ENCODE measurements around the gene ERLIN1.

ERLIN1 gene

GRCh38 chr10:100141446-100142087 lies 44.3 kb downstream of the ERLIN1 start:
- DNase-seq (ENCODE audit: low read depth), result no peak
- no peak overlapping the region for H3K4me3 ChIP-seq (replicated peaks; ENCODE audit: low read depth, low read length)
- TF ChIP-seq CTCF (IDR thresholded peaks at IDR 0.05; ENCODE audit: low read length, missing control alignments), result no peak

- no peak for DNase-seq (ENCODE audit: low read depth)
- TF ChIP-seq CTCF (IDR thresholded peaks at IDR 0.05; ENCODE audit: low read length, missing control alignments), result no peak
- H3K4me3 ChIP-seq (replicated peaks; ENCODE audit: low read depth, low read length), result no peak overlapping the region
Observed at GRCh38 chr10:100140070-100140469, 45.8 kb downstream of the ERLIN1 start.

- H3K4me3 ChIP-seq (replicated peaks; ENCODE audit: low read depth, low read length), result no peak overlapping the region
- TF ChIP-seq CTCF (IDR thresholded peaks at IDR 0.05; ENCODE audit: low read length, missing control alignments), result no peak
- no peak for DNase-seq (ENCODE audit: low read depth)
Observed at GRCh38 chr10:100138921-100139496, 46.8 kb downstream of the ERLIN1 start.

- no peak for DNase-seq (ENCODE audit: low read depth)
Observed at GRCh38 chr10:100135486-100135885, 50.3 kb downstream of the ERLIN1 start.

GRCh38 chr10:100133801-100134200 lies 52.0 kb downstream of the ERLIN1 start:
- no peak for TF ChIP-seq CTCF (IDR thresholded peaks at IDR 0.05; ENCODE audit: low read length, missing control alignments)
- H3K4me3 ChIP-seq (replicated peaks; ENCODE audit: low read depth, low read length), result no peak overlapping the region
- DNase-seq (ENCODE audit: low read depth), result no peak

More at GRCh38 chr10:100135486-100135885, 50.3 kb downstream of the ERLIN1 start:
- H3K4me3 ChIP-seq (replicated peaks; ENCODE audit: low read depth, low read length), result no peak overlapping the region
- TF ChIP-seq CTCF (IDR thresholded peaks at IDR 0.05; ENCODE audit: low read length, missing control alignments), result no peak

- no peak for TF ChIP-seq CTCF (IDR thresholded peaks at IDR 0.05; ENCODE audit: low read length, missing control alignments)
- no peak overlapping the region for H3K4me3 ChIP-seq (replicated peaks; ENCODE audit: low read depth, low read length)
- DNase-seq (ENCODE audit: low read depth), result no peak
Observed at GRCh38 chr10:100132427-100132826, 53.4 kb downstream of the ERLIN1 start.

- H3K4me3 ChIP-seq (replicated peaks; ENCODE audit: low read depth, low read length), result no peak overlapping the region
- DNase-seq (ENCODE audit: low read depth), result no peak
- no peak for TF ChIP-seq CTCF (IDR thresholded peaks at IDR 0.05; ENCODE audit: low read length, missing control alignments)
Observed at GRCh38 chr10:100131571-100131970, 54.3 kb downstream of the ERLIN1 start.
